WTC11 (cell line): ENCODE measurements around the gene PBX3. TPM values are rescaled to one million over a fixed set of nuclear protein-coding genes. Genes with fewer than 3 reads are reported as not detected.
A peak's percentile ranks its signal among the peaks of the same experiment; 100 is the strongest.

ENCODE experiments used
- ATAC-seq: fragments of 200-7000 bp; cut with Tn5 transposase; 2 replicates; pipeline ENCODE4 v1.10.0; 2021; ENCODE audit warnings: mild to moderate bottlenecking, moderate library complexity
- CTCF ChIA-PET: fragments of 300-600 bp; sonication (Branson Sonifier 250); formaldehyde crosslinking; loops from one replicate; lab custom pipeline; 2021; ENCODE audit warnings: antibody characterized with exemption; lab: Charles Lee
- POLR2A ChIA-PET: fragments of 350-600 bp; sonication (Branson Sonifier 250); formaldehyde crosslinking; loops from one replicate; lab custom pipeline; 2021; ENCODE audit warnings: antibody characterized with exemption; lab: Charles Lee
- DNase-seq: peaks from one replicate; pipeline ENCODE4 v3.0.0; 2021; ENCODE audit warnings: low spot score
- H3K27ac Mint-ChIP-seq: 2 replicates; pipeline ENCODE4 v1.8.0; 2021; ENCODE audit warnings: mixed read lengths
- H3K27me3 Mint-ChIP-seq: 2 replicates; pipeline ENCODE4 v1.8.0; 2021; ENCODE audit warnings: low read depth, mild to moderate bottlenecking, moderate library complexity, mixed read lengths
- H3K36me3 Mint-ChIP-seq: 2 replicates; pipeline ENCODE4 v1.8.0; 2021; ENCODE audit warnings: mixed read lengths
- H3K4me1 Mint-ChIP-seq: 2 replicates; pipeline ENCODE4 v1.8.0; 2022; ENCODE audit warnings: mixed read lengths
- H3K4me3 Mint-ChIP-seq: 2 replicates; pipeline ENCODE4 v1.8.0; 2021; ENCODE audit warnings: mild to moderate bottlenecking, moderate library complexity, mixed read lengths
- H3K9me3 Mint-ChIP-seq: 2 replicates; pipeline ENCODE4 v1.8.0; 2021; ENCODE audit warnings: mixed read lengths
- ATF1 ChIP-seq: sonication (generic); formaldehyde crosslinking; IDR thresholded peaks from 2 replicates; pipeline ENCODE4 v1.8.1; 2023; ENCODE audit warnings: mild to moderate bottlenecking, moderate library complexity, missing genetic modification reagents
- CBFB ChIP-seq: sonication (generic); formaldehyde crosslinking; IDR thresholded peaks from 2 replicates; pipeline ENCODE4 v1.8.1; 2022; ENCODE audit warnings: mild to moderate bottlenecking, low read depth, missing genetic modification reagents
- CREB1 ChIP-seq: sonication (generic); formaldehyde crosslinking; IDR thresholded peaks from 2 replicates; pipeline ENCODE4 v1.8.0; 2023; ENCODE audit warnings: mild to moderate bottlenecking, missing genetic modification reagents
- FOXJ3 ChIP-seq: sonication (generic); formaldehyde crosslinking; IDR thresholded peaks from 2 replicates; pipeline ENCODE4 v1.9.0; 2021; ENCODE audit warnings: missing genetic modification reagents, mild to moderate bottlenecking, borderline replicate concordance
- FOXP1 ChIP-seq: sonication (generic); formaldehyde crosslinking; IDR thresholded peaks from 2 replicates; pipeline ENCODE4 v1.8.0; 2022; ENCODE audit warnings: missing genetic modification reagents, mild to moderate bottlenecking, moderate library complexity, borderline replicate concordance
- GABPB1 ChIP-seq: sonication (generic); formaldehyde crosslinking; IDR thresholded peaks from 2 replicates; pipeline ENCODE4 v1.8.1; 2023; ENCODE audit warnings: mild to moderate bottlenecking, missing genetic modification reagents
- IRF1 ChIP-seq: sonication (generic); formaldehyde crosslinking; IDR thresholded peaks from 2 replicates; pipeline ENCODE4 v1.8.0; 2023; ENCODE audit warnings: missing genetic modification reagents
- JAZF1 ChIP-seq: fragments of 250-450 bp; sonication (Bioruptor Pico); IDR thresholded peaks from 2 replicates; pipeline ENCODE4 v1.9.0; 2021; ENCODE audit warnings: moderate library complexity, mild to moderate bottlenecking, inconsistent platforms
- NR2C2 ChIP-seq: sonication (generic); formaldehyde crosslinking; IDR thresholded peaks from 2 replicates; pipeline ENCODE4 v1.8.0; 2022; ENCODE audit warnings: mild to moderate bottlenecking, missing genetic modification reagents
- SMAD3 ChIP-seq: sonication (generic); formaldehyde crosslinking; IDR thresholded peaks from 2 replicates; pipeline ENCODE4 v1.8.0; 2022; ENCODE audit warnings: missing genetic modification reagents, mild to moderate bottlenecking, borderline replicate concordance
- TEAD4 ChIP-seq: sonication (generic); formaldehyde crosslinking; IDR thresholded peaks from 2 replicates; pipeline ENCODE4 v1.8.0; 2022; ENCODE audit warnings: mild to moderate bottlenecking, missing genetic modification reagents
- USF2 ChIP-seq: sonication (generic); formaldehyde crosslinking; IDR thresholded peaks from 2 replicates; pipeline ENCODE4 v1.8.1; 2023; ENCODE audit warnings: mild to moderate bottlenecking, missing genetic modification reagents, moderate library complexity
- ZNF219 ChIP-seq: sonication (generic); formaldehyde crosslinking; IDR thresholded peaks from 2 replicates; pipeline ENCODE4 v1.8.0; 2023; ENCODE audit warnings: missing genetic modification reagents, mild to moderate bottlenecking, borderline replicate concordance
- ZNF232 ChIP-seq: sonication (generic); formaldehyde crosslinking; IDR thresholded peaks from 2 replicates; pipeline ENCODE4 v1.8.0; 2022; ENCODE audit warnings: mild to moderate bottlenecking, missing genetic modification reagents
- ZNF396 ChIP-seq: fragments of 250-450 bp; sonication (Bioruptor Pico); IDR thresholded peaks from 2 replicates; pipeline ENCODE4 v1.8.0; 2021; ENCODE audit warnings: mild to moderate bottlenecking, moderate library complexity, borderline replicate concordance
- ZNF423 ChIP-seq: fragments of 250-450 bp; sonication (Bioruptor Pico); IDR thresholded peaks from 2 replicates; pipeline ENCODE4 v2.1.2; 2022; ENCODE audit warnings: mild to moderate bottlenecking, moderate library complexity
- ZNF671 ChIP-seq: fragments of 250-450 bp; sonication (Bioruptor Pico); IDR thresholded peaks from 2 replicates; pipeline ENCODE4 v1.8.0; 2021; ENCODE audit warnings: mild to moderate bottlenecking
- total RNA-seq: library from RNA; stranded (reverse); gene quantifications from 3 replicates; pipeline ENCODE4 v1.2.3, GENCODE V29; 2021
- TF ChIP-seq, protein P1 (sequence below): fragments of 250-450 bp; sonication (Bioruptor Pico); IDR thresholded peaks from 2 replicates; pipeline ENCODE4 v1.9.0; 2021; ENCODE audit warnings: mild to moderate bottlenecking
- TF ChIP-seq, protein P2 (sequence below): sonication (generic); formaldehyde crosslinking; IDR thresholded peaks from 2 replicates; pipeline ENCODE4 v1.8.0; 2022; ENCODE audit warnings: mild to moderate bottlenecking, missing genetic modification reagents
- TF ChIP-seq, protein P3 (sequence below): sonication (generic); formaldehyde crosslinking; IDR thresholded peaks from 2 replicates; pipeline ENCODE4 v1.8.1; 2022; ENCODE audit warnings: mild to moderate bottlenecking, moderate library complexity, missing genetic modification reagents
- TF ChIP-seq, protein P4 (sequence below): sonication (generic); formaldehyde crosslinking; conservative IDR thresholded peaks from 2 replicates; pipeline ENCODE4 v1.8.1; 2023; ENCODE audit warnings: mild to moderate bottlenecking, low read depth, missing genetic modification reagents, moderate library complexity
- TF ChIP-seq, protein P5 (sequence below): sonication (generic); formaldehyde crosslinking; IDR thresholded peaks from 2 replicates; pipeline ENCODE4 v1.8.1; 2022; ENCODE audit warnings: missing genetic modification reagents, borderline replicate concordance

PBX3 gene
- total RNA-seq, 1 experiment from 2014 or later = 48.5 TPM

DNA sequence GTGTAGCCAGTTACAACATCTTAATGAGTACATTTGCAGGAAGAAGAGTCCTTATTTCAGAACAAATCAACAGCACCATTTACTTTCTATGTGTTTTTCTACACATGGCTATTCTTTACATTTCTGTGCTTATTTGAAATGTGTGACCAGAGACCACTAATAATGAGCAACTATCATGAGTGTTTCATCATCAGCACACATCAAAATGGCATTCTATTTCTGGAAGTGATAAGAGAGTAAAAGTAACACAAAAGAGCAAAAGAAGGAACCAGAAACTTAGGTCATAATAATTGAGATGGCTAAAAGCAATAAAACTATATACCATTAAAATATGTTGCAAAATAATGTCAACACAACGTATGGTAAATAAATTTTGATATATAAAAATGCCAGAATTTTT lies 159.7 kb downstream of the PBX3 start (continued):
- TF ChIP-seq, protein P1, sequence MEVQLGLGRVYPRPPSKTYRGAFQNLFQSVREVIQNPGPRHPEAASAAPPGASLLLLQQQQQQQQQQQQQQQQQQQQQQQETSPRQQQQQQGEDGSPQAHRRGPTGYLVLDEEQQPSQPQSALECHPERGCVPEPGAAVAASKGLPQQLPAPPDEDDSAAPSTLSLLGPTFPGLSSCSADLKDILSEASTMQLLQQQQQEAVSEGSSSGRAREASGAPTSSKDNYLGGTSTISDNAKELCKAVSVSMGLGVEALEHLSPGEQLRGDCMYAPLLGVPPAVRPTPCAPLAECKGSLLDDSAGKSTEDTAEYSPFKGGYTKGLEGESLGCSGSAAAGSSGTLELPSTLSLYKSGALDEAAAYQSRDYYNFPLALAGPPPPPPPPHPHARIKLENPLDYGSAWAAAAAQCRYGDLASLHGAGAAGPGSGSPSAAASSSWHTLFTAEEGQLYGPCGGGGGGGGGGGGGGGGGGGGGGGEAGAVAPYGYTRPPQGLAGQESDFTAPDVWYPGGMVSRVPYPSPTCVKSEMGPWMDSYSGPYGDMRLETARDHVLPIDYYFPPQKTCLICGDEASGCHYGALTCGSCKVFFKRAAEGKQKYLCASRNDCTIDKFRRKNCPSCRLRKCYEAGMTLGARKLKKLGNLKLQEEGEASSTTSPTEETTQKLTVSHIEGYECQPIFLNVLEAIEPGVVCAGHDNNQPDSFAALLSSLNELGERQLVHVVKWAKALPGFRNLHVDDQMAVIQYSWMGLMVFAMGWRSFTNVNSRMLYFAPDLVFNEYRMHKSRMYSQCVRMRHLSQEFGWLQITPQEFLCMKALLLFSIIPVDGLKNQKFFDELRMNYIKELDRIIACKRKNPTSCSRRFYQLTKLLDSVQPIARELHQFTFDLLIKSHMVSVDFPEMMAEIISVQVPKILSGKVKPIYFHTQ (CRISPR knock-in tag) = no peak
- TF ChIP-seq GABPB1 (CRISPR knock-in tag) (no peak), IRF1 (CRISPR knock-in tag) (no peak), FOXP1 (CRISPR knock-in tag) (no peak), ZNF671 (CRISPR knock-in tag) (no peak), SMAD3 (no peak), ZNF219 (no peak)
- TF ChIP-seq, protein P2, sequence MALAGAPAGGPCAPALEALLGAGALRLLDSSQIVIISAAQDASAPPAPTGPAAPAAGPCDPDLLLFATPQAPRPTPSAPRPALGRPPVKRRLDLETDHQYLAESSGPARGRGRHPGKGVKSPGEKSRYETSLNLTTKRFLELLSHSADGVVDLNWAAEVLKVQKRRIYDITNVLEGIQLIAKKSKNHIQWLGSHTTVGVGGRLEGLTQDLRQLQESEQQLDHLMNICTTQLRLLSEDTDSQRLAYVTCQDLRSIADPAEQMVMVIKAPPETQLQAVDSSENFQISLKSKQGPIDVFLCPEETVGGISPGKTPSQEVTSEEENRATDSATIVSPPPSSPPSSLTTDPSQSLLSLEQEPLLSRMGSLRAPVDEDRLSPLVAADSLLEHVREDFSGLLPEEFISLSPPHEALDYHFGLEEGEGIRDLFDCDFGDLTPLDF (CRISPR knock-in tag) = no peak
- TF ChIP-seq, protein P3, sequence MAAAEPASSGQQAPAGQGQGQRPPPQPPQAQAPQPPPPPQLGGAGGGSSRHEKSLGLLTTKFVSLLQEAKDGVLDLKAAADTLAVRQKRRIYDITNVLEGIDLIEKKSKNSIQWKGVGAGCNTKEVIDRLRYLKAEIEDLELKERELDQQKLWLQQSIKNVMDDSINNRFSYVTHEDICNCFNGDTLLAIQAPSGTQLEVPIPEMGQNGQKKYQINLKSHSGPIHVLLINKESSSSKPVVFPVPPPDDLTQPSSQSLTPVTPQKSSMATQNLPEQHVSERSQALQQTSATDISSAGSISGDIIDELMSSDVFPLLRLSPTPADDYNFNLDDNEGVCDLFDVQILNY (CRISPR knock-in tag) = no peak

DNA sequence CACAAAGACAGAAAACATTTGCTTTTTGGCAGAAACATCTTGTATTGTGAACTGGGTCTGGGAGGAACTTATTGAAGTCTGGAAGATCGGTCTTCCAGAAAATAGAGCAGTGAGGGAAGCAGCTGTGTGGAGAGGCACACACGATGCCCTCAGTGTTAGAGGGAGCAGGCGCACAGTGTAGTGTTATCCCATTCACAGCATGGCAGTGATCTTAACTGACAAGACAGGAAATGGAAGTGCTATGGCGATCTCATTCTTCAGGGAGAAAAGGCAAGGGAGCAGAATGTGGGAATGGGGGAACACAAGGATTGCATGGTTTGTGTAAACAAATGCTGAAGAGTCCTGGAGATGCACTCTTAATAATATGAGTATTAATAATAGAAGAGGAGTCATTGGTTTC lies 161.0 kb downstream of the PBX3 start:
- Mint-ChIP-seq H3K9me3 (no peaks in the 10 kb centered on the region), H3K4me3 (no peak overlapping the region)
- ChIA-PET POLR2A (no interaction called here), CTCF (no interaction called here)
- TF ChIP-seq JAZF1 (CRISPR knock-in tag) (no peak), NR2C2 (CRISPR knock-in tag) (no peak), CBFB (CRISPR knock-in tag) (no peak), ZNF396 (CRISPR knock-in tag) (no peak), CREB1 (no peak), ZNF232 (CRISPR knock-in tag) (no peak), FOXJ3 (no peak), USF2 (CRISPR knock-in tag) (no peak), ATF1 (CRISPR knock-in tag) (no peak), TEAD4 (CRISPR knock-in tag) (no peak), ZNF423 (CRISPR knock-in tag) (no peak)
- TF ChIP-seq, protein P4, sequence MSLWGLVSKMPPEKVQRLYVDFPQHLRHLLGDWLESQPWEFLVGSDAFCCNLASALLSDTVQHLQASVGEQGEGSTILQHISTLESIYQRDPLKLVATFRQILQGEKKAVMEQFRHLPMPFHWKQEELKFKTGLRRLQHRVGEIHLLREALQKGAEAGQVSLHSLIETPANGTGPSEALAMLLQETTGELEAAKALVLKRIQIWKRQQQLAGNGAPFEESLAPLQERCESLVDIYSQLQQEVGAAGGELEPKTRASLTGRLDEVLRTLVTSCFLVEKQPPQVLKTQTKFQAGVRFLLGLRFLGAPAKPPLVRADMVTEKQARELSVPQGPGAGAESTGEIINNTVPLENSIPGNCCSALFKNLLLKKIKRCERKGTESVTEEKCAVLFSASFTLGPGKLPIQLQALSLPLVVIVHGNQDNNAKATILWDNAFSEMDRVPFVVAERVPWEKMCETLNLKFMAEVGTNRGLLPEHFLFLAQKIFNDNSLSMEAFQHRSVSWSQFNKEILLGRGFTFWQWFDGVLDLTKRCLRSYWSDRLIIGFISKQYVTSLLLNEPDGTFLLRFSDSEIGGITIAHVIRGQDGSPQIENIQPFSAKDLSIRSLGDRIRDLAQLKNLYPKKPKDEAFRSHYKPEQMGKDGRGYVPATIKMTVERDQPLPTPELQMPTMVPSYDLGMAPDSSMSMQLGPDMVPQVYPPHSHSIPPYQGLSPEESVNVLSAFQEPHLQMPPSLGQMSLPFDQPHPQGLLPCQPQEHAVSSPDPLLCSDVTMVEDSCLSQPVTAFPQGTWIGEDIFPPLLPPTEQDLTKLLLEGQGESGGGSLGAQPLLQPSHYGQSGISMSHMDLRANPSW (CRISPR knock-in tag) = no peak
- TF ChIP-seq, protein P1 (CRISPR knock-in tag) = no peak
- TF ChIP-seq, protein P5, sequence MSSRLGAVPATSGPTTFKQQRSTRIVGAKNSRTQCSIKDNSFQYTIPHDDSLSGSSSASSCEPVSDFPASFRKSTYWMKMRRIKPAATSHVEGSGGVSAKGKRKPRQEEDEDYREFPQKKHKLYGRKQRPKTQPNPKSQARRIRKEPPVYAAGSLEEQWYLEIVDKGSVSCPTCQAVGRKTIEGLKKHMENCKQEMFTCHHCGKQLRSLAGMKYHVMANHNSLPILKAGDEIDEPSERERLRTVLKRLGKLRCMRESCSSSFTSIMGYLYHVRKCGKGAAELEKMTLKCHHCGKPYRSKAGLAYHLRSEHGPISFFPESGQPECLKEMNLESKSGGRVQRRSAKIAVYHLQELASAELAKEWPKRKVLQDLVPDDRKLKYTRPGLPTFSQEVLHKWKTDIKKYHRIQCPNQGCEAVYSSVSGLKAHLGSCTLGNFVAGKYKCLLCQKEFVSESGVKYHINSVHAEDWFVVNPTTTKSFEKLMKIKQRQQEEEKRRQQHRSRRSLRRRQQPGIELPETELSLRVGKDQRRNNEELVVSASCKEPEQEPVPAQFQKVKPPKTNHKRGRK = no peak
- TF ChIP-seq, all 79 proteins: peak for 0
- H3K27ac Mint-ChIP-seq = peak overlapping the region; percentile 39
- H3K36me3 Mint-ChIP-seq = no peaks in the 10 kb centered on the region
- peaks cover 57% of the 10 kb centered on the region for H3K4me1 Mint-ChIP-seq
- DNase-seq (no peak), ATAC-seq (peak; percentile 91)
- no peaks in the 10 kb centered on the region for H3K27me3 Mint-ChIP-seq
